HEK293 (cell line): ENCODE measurements around the gene CUL9.

Experiments
- CTCF ChIA-PET: fragments of 350-600 bp; formaldehyde crosslinking; extraction: SDS; loops from one replicate; lab custom pipeline; 2021; ENCODE audit warnings: antibody characterized with exemption; lab: Yijun Ruan, JAX
- POLR2A ChIA-PET: fragments of 300-600 bp; formaldehyde crosslinking; extraction: SDS; loops from one replicate; lab custom pipeline; 2020; ENCODE audit warnings: antibody characterized with exemption, inconsistent platforms; lab: Yijun Ruan, JAX
- H3K27ac ChIP-seq: fragments of 200-500 bp; sonication (Bioruptor generic); 2 replicates; pipeline ENCODE4 v1.5.1; 2014; ENCODE audit warnings: low read depth, low read length, control low read depth, inconsistent platforms; ENCODE audit errors: extremely low read depth
- H3K36me3 ChIP-seq, 2 experiments: fragments of 200-500 bp in 1 of 2; sonication (Bioruptor generic) in 1 of 2; 1 replicate in 1 of 2; 2 replicates in 1 of 2; pipeline ENCODE4 v1.5.1; 2014 to 2017; ENCODE audit warnings: inconsistent platforms in 2 of 2, low read length in 2 of 2; ENCODE audit not compliant: control insufficient read depth in 2 of 2, insufficient read depth in 1 of 2
- H3K4me1 ChIP-seq: fragments of 200-500 bp; sonication (Bioruptor generic); 2 replicates; pipeline ENCODE4 v1.5.1; 2014; ENCODE audit warnings: mild to moderate bottlenecking, low read length, inconsistent platforms; ENCODE audit not compliant: control insufficient read depth, insufficient read depth
- H3K4me3 ChIP-seq: 2 replicates; pipeline ENCODE4 v1.5.1; 2011; ENCODE audit warnings: low read depth, mild to moderate bottlenecking, control low read depth, low read length, moderate library complexity
- H3K9me3 ChIP-seq: fragments of 200-500 bp; sonication (Bioruptor generic); 2 replicates; pipeline ENCODE4 v1.5.1; 2014; ENCODE audit warnings: low read depth, low read length, inconsistent platforms; ENCODE audit not compliant: control insufficient read depth, insufficient read depth
- GLI2 ChIP-seq: fragments of 450-650 bp; formaldehyde crosslinking; IDR thresholded peaks from 2 replicates; pipeline ENCODE4; 2017; ENCODE audit warnings: missing biosample characterization, missing genetic modification characterization, low read depth, borderline replicate concordance
- GLIS1 ChIP-seq: fragments of 450-650 bp; formaldehyde crosslinking; IDR thresholded peaks from 2 replicates; pipeline ENCODE4 v1.5.1; 2016; ENCODE audit warnings: missing biosample characterization, missing genetic modification characterization
- KLF1 ChIP-seq: fragments of 450-650 bp; formaldehyde crosslinking; IDR thresholded peaks from 2 replicates; pipeline ENCODE4 v1.5.1; 2016; ENCODE audit warnings: missing biosample characterization, missing genetic modification characterization
- MYNN ChIP-seq: fragments of 450-650 bp; formaldehyde crosslinking; IDR thresholded peaks from 2 replicates; pipeline ENCODE4 v1.5.1; 2016; ENCODE audit warnings: missing biosample characterization, missing genetic modification characterization, borderline replicate concordance
- MZF1 ChIP-seq: fragments of 450-650 bp; formaldehyde crosslinking; IDR thresholded peaks from 2 replicates; pipeline ENCODE4 v1.5.1; 2017; ENCODE audit warnings: missing biosample characterization, missing genetic modification characterization, borderline replicate concordance
- OVOL3 ChIP-seq: fragments of 450-650 bp; formaldehyde crosslinking; IDR thresholded peaks from 2 replicates; pipeline ENCODE4 v1.5.1; 2016; ENCODE audit warnings: missing biosample characterization, missing genetic modification characterization
- PRDM1 ChIP-seq: fragments of 450-650 bp; formaldehyde crosslinking; IDR thresholded peaks from 2 replicates; pipeline ENCODE4; 2016; ENCODE audit warnings: missing biosample characterization, missing genetic modification characterization
- SP3 ChIP-seq: fragments of 450-650 bp; formaldehyde crosslinking; IDR thresholded peaks from 2 replicates; pipeline ENCODE4 v1.5.1; 2016; ENCODE audit warnings: missing biosample characterization, missing genetic modification characterization
- SP7 ChIP-seq: fragments of 450-650 bp; formaldehyde crosslinking; IDR thresholded peaks from 2 replicates; pipeline ENCODE4 v1.5.1; 2016; ENCODE audit warnings: missing biosample characterization, missing genetic modification characterization
- ZBTB20 ChIP-seq: fragments of 450-650 bp; formaldehyde crosslinking; IDR thresholded peaks from 2 replicates; pipeline ENCODE4 v1.5.1; 2016; ENCODE audit warnings: missing biosample characterization, missing genetic modification characterization
- ZBTB8A ChIP-seq: fragments of 450-650 bp; formaldehyde crosslinking; IDR thresholded peaks from 2 replicates; pipeline ENCODE4 v1.5.1; 2016; ENCODE audit warnings: missing biosample characterization, missing genetic modification characterization
- ZNF121 ChIP-seq: fragments of 450-650 bp; formaldehyde crosslinking; IDR thresholded peaks from 2 replicates; pipeline ENCODE4 v1.5.1; 2016; ENCODE audit warnings: missing biosample characterization, missing genetic modification characterization
- ZNF132 ChIP-seq: fragments of 450-650 bp; formaldehyde crosslinking; IDR thresholded peaks from 2 replicates; pipeline ENCODE4 v1.5.1; 2017; ENCODE audit warnings: missing biosample characterization, missing genetic modification characterization, borderline replicate concordance
- ZNF366 ChIP-seq: fragments of 450-650 bp; formaldehyde crosslinking; conservative IDR thresholded peaks from 2 replicates; pipeline ENCODE4 v1.5.1; 2016; ENCODE audit warnings: missing biosample characterization, missing genetic modification characterization
- ZNF404 ChIP-seq: fragments of 450-650 bp; formaldehyde crosslinking; IDR thresholded peaks from 2 replicates; pipeline ENCODE4 v1.5.1; 2017; ENCODE audit warnings: missing biosample characterization, missing genetic modification characterization
- ZNF433 ChIP-seq: fragments of 450-650 bp; formaldehyde crosslinking; IDR thresholded peaks from 2 replicates; pipeline ENCODE4 v1.5.1; 2016; ENCODE audit warnings: missing biosample characterization, missing genetic modification characterization, low read depth
- ZNF521 ChIP-seq: fragments of 450-650 bp; formaldehyde crosslinking; IDR thresholded peaks from 2 replicates; pipeline ENCODE4 v1.5.1; 2017; ENCODE audit warnings: missing biosample characterization, mild to moderate bottlenecking, missing genetic modification characterization
- ZNF555 ChIP-seq: fragments of 450-650 bp; formaldehyde crosslinking; conservative IDR thresholded peaks from 2 replicates; pipeline ENCODE4 v1.5.1; 2017; ENCODE audit warnings: missing biosample characterization, mild to moderate bottlenecking, missing genetic modification characterization, inconsistent platforms
- ZNF558 ChIP-seq: fragments of 450-650 bp; formaldehyde crosslinking; IDR thresholded peaks from 2 replicates; pipeline ENCODE4 v1.5.1; 2016; ENCODE audit warnings: missing biosample characterization, missing genetic modification characterization
- ZNF596 ChIP-seq: fragments of 450-650 bp; IDR thresholded peaks from 2 replicates; pipeline ENCODE4 v1.5.0; 2018; ENCODE audit warnings: missing biosample characterization, mild to moderate bottlenecking, missing genetic modification characterization, moderate library complexity
- ZNF626 ChIP-seq: fragments of 450-650 bp; sonication (Bioruptor Pico); formaldehyde crosslinking; IDR thresholded peaks from 2 replicates; pipeline ENCODE4 v1.5.1; 2018; ENCODE audit warnings: missing biosample characterization, missing genetic modification characterization, inconsistent platforms
- TF ChIP-seq, protein P1 (sequence below): fragments of 450-650 bp; formaldehyde crosslinking; IDR thresholded peaks from 2 replicates; pipeline ENCODE4; 2016; ENCODE audit warnings: missing biosample characterization, missing genetic modification characterization
- TF ChIP-seq, protein P2 (sequence below): fragments of 450-650 bp; formaldehyde crosslinking; IDR thresholded peaks from 2 replicates; pipeline ENCODE4 v1.5.1; 2016; ENCODE audit warnings: missing biosample characterization, missing genetic modification characterization, borderline replicate concordance
- TF ChIP-seq, protein P3 (sequence below): fragments of 450-650 bp; formaldehyde crosslinking; IDR thresholded peaks from 2 replicates; pipeline ENCODE4 v1.5.1; 2017; ENCODE audit warnings: missing biosample characterization, missing genetic modification characterization
- TF ChIP-seq, protein P4 (sequence below): fragments of 450-650 bp; formaldehyde crosslinking; IDR thresholded peaks from 2 replicates; pipeline ENCODE4 v1.5.1; 2016; ENCODE audit warnings: missing biosample characterization, missing genetic modification characterization

The CUL9 gene

DNA sequence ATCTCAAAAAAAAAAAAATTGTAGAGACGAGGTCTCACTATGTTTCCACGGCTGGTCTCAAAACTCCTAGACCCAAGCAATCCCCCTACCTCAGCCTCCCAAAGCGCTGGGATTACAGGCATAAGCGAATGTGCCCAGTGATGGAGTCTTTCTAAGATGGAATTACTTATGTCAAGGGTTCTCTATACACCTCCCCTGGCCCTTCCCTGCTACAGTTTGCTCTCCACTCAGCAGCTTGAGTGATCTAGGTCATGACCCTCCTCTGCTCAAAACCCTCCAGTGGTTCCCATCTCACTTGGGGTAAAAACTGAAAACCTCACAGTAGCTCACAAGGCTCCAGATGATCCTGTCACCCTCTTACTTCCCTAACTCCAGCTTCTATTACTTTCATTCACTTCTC is 49.1 kb downstream of the CUL9 start (continued):
- TF ChIP-seq SP7 (no peak), ZBTB8A (tag by site-specific recombination) (no peak)

DNA sequence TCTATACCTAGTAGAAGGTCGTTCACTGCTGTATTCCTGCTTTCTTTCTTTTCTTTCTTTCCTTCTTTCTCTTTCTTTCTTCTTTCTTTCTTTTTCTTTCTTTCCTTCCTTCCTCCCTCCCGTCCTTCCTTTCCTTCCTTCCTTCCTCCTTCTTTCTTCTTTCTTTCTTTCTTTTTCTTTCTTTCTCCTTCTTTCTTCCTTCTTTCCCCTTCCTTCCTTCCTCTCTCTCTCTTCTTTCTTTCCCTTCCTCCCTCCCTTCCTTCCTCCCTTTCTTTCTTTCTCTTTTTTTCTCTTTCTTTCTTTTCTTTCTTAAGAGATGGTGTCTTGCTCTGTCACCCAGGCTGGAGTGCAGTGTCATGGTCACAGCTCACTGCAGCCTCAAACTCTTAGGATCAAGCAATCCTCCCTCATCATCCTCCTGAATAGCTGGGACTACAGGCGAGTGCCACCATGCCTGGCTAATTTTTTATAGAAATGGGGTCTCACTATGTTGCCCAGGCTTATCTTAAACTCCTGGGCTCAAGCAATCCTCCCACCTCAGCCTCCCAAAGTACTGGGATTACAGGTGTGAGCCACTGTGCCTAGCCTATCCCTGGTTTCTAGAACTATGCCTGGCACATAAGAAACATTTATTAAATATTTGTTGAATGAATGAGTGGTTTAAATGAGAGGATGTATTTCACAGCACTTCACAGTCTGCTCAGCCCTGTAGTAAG is 49.9 kb downstream of the CUL9 start:
- CTCF ChIA-PET, result interaction anchor here (0.5 to 3.7 kb wide), 6 partner anchors 10 to 103 kb away, joined by 3 to 20 read pairs (median 4); no protein-coding TSS in a partner anchor
- H3K4me3 ChIP-seq, result no peak overlapping the region
- H3K36me3 ChIP-seq, result peaks cover 0 to 6% of the 10 kb centered on the region in 2 experiments; a peak in 1 of 3 replicates
- no peaks in the 10 kb centered on the region; the same call in 1 of the 2 replicates for H3K4me1 ChIP-seq
- TF ChIP-seq ZNF121 (tag by site-specific recombination) (peak; percentile 67), ZNF433 (no peak), ZNF366 (tag by site-specific recombination) (peak; percentile 97), PRDM1 (tag by site-specific recombination) (0 out of 2 replicates have a peak, but pooled peaks have one; percentile 41)
- TF ChIP-seq, protein P1, sequence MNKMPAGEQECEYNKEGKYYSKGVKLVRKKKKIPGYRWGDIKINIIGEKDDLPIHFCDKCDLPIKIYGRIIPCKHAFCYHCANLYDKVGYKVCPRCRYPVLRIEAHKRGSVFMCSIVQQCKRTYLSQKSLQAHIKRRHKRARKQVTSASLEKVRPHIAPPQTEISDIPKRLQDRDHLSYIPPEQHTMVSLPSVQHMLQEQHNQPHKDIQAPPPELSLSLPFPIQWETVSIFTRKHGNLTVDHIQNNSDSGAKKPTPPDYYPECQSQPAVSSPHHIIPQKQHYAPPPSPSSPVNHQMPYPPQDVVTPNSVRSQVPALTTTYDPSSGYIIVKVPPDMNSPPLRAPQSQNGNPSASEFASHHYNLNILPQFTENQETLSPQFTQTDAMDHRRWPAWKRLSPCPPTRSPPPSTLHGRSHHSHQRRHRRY (tag by site-specific recombination), result 0 out of 2 replicates have a peak, but pooled peaks have one; percentile 29
- TF ChIP-seq, protein P2, sequence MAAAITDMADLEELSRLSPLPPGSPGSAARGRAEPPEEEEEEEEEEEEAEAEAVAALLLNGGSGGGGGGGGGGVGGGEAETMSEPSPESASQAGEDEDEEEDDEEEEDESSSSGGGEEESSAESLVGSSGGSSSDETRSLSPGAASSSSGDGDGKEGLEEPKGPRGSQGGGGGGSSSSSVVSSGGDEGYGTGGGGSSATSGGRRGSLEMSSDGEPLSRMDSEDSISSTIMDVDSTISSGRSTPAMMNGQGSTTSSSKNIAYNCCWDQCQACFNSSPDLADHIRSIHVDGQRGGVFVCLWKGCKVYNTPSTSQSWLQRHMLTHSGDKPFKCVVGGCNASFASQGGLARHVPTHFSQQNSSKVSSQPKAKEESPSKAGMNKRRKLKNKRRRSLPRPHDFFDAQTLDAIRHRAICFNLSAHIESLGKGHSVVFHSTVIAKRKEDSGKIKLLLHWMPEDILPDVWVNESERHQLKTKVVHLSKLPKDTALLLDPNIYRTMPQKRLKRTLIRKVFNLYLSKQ (tag by site-specific recombination), result 0 out of 2 replicates have a peak, but pooled peaks have one; percentile 23
- TF ChIP-seq, all 188 proteins: peak for 5
- Histone ChIP-seq H3K27ac (no peak overlapping the region), H3K9me3 (no peaks in the 10 kb centered on the region)
- POLR2A ChIA-PET, result no interaction called here

DNA sequence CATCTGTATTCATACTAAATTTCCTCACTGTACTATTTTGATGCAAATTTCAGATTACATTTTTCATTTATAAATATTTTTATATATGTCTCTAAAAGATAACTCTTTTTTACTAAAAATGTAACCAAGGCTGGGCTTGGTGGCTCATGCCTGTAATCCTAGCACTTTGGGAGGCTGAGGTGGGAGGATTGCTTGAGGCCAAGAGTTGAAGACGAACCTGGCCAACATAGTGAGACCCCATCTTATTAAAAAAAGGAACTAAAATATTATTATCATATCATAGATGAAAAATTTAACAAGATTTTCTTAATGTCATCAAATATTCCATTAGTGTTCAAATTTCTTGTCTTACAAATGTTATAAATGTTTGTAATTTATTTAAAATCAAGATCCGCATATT is 53.8 kb downstream of the CUL9 start:
- no peaks in the 10 kb centered on the region for H3K4me1 ChIP-seq
- H3K36me3 ChIP-seq, result no peaks in the 10 kb centered on the region
- ChIA-PET POLR2A (no interaction called here), CTCF (no interaction called here)
- H3K4me3 ChIP-seq, result no peak overlapping the region
- no peak overlapping the region for H3K27ac ChIP-seq
- TF ChIP-seq ZBTB20 (no peak), ZNF558 (no peak), MYNN (tag by site-specific recombination) (no peak), OVOL3 (tag by site-specific recombination) (no peak)
- TF ChIP-seq, protein P3, sequence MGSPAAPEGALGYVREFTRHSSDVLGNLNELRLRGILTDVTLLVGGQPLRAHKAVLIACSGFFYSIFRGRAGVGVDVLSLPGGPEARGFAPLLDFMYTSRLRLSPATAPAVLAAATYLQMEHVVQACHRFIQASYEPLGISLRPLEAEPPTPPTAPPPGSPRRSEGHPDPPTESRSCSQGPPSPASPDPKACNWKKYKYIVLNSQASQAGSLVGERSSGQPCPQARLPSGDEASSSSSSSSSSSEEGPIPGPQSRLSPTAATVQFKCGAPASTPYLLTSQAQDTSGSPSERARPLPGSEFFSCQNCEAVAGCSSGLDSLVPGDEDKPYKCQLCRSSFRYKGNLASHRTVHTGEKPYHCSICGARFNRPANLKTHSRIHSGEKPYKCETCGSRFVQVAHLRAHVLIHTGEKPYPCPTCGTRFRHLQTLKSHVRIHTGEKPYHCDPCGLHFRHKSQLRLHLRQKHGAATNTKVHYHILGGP (tag by site-specific recombination), result no peak
- TF ChIP-seq, protein P4, sequence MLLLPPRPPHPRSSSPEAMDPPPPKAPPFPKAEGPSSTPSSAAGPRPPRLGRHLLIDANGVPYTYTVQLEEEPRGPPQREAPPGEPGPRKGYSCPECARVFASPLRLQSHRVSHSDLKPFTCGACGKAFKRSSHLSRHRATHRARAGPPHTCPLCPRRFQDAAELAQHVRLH (tag by site-specific recombination), result no peak
- H3K9me3 ChIP-seq, result no peaks in the 10 kb centered on the region

DNA sequence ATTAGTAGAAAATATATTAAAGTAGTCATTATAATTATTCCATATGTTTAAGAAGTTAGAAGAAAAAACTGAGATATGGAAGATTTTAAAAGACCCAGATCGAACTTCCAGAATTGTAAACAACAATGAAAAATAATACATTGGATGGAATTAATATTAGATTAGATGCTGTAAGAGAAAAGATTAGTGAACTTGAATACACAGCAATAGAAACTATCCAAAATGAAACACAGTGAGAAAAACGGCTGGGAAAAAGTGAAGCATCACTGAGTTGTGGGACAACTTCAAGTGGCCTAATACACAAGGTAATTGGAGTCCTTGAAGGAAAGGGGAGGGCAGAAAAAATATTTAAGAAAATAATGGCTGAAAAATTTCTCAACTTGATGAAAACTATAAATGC is 57.1 kb downstream of the CUL9 start:
- ChIA-PET CTCF (no interaction called here), POLR2A (interaction anchor here (2.7 kb wide), 1 partner anchor 8 kb away, joined by 10 read pairs; no protein-coding TSS in a partner anchor)
- Histone ChIP-seq H3K4me3 (no peak overlapping the region), H3K36me3 (no peaks in the 10 kb centered on the region), H3K9me3 (no peaks in the 10 kb centered on the region), H3K4me1 (no peaks in the 10 kb centered on the region), H3K27ac (no peak overlapping the region)
- TF ChIP-seq, protein P3 (tag by site-specific recombination), result no peak
- no peak for TF ChIP-seq ZNF521 (tag by site-specific recombination)
- TF ChIP-seq SP3 (tag by site-specific recombination), result no peak
- TF ChIP-seq MYNN (tag by site-specific recombination), result no peak
- TF ChIP-seq ZNF404 (tag by site-specific recombination), result no peak
- TF ChIP-seq ZNF132 (tag by site-specific recombination), result no peak
- TF ChIP-seq ZNF596 (tag by site-specific recombination), result no peak
- TF ChIP-seq ZNF626 (tag by site-specific recombination), result no peak
- no peak for TF ChIP-seq ZNF555
- TF ChIP-seq GLIS1, result no peak
- no peak for TF ChIP-seq GLI2 (tag by site-specific recombination)
- TF ChIP-seq KLF1 (tag by site-specific recombination), result no peak
- no peak for TF ChIP-seq MZF1 (tag by site-specific recombination)
